Cardiac muscle cell (in vitro differentiated cells and primary cell): ENCODE measurements around the gene KCNMA1. TPM values are rescaled to one million over a fixed set of nuclear protein-coding genes. Genes with fewer than 3 reads are reported as not detected.

Experiments used
- DNase-seq, 2 donors: peaks; one replicate each; pipeline versions ENCODE4 v3.0.0 to v3.0.0-alpha.2; 2010 to 2017; ENCODE audit warnings: low read depth in 1 of 2, low spot score in 1 of 2
- H3K27ac ChIP-seq: fragments of 200-600 bp; sonication (generic); 2 replicates; pipeline ENCODE4 v1.5.1; 2016
- H3K27me3 ChIP-seq: fragments of 200-600 bp; sonication (generic); 2 replicates; pipeline ENCODE4 v1.6.0; 2016; ENCODE audit warnings: control low read depth
- H3K36me3 ChIP-seq: fragments of 200-600 bp; sonication (generic); 2 replicates; pipeline ENCODE4 v1.5.1; 2016; ENCODE audit warnings: control low read depth
- H3K4me1 ChIP-seq: fragments of 200-600 bp; sonication (generic); 2 replicates; pipeline ENCODE4 v1.8.1; 2017; ENCODE audit warnings: low read depth, mild to moderate bottlenecking, mixed run types
- H3K4me3 ChIP-seq: fragments of 200-600 bp; sonication (generic); 2 replicates; pipeline ENCODE4 v1.5.1; 2016; ENCODE audit warnings: mild to moderate bottlenecking
- H3K9me3 ChIP-seq: fragments of 200-600 bp; sonication (generic); 2 replicates; pipeline ENCODE4 v1.5.1; 2017; ENCODE audit warnings: low read depth, mild to moderate bottlenecking, control low read depth
- polyA plus RNA-seq: library from polyadenylated mRNA; unstranded; fragments of >200 nt; fragmentation: Nextera tagmentation; extraction: Ambion mirVana; gene quantifications from 2 replicates; pipeline ENCODE4 v1.2.1, GENCODE V29; 2016
- total RNA-seq: library from RNA; depleted of rRNA; stranded (reverse); fragments of >200 nt; gene quantifications from 2 replicates; pipeline ENCODE4 v1.2.3, GENCODE V29; 2016
- TF ChIP-seq, protein P1 (sequence below): IDR thresholded peaks from 2 replicates; pipeline ENCODE4 v1.5.1; 2012; ENCODE audit warnings: low read depth, mild to moderate bottlenecking, low read length

Gene KCNMA1
- total and polyA plus RNA-seq, 2 experiments from 2014 or later = 1.8 to 1.9 TPM

DNA sequence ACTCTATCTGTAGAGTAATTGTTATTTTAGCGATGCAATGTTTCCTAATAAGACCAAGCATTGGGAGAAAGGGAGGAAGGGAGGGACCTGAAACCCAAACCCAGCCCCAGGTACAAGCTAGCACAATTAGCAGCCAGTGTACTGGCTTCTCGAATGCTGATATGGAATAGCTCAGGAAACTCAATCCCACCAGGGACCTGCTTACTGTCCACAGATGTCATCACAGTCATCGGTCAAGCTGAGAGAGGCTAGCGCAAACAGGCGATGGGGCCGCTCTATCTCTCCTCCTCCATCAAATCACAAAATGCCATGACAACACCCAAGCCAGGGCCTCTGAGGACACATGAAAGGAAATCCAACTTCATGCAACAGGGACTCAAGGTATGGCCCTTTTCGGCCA is 192.1 kb downstream of the KCNMA1 start:
- Histone ChIP-seq H3K4me3 (no peak overlapping the region), H3K4me1 (peaks cover 16% of the 10 kb centered on the region), H3K9me3 (no peaks in the 10 kb centered on the region), H3K36me3 (no peaks in the 10 kb centered on the region), H3K27me3 (no peaks in the 10 kb centered on the region), H3K27ac (peak overlapping the region; percentile 47)
- DNase-seq = peak in 1 of 2 donors; percentile 52
- TF ChIP-seq, protein P1, sequence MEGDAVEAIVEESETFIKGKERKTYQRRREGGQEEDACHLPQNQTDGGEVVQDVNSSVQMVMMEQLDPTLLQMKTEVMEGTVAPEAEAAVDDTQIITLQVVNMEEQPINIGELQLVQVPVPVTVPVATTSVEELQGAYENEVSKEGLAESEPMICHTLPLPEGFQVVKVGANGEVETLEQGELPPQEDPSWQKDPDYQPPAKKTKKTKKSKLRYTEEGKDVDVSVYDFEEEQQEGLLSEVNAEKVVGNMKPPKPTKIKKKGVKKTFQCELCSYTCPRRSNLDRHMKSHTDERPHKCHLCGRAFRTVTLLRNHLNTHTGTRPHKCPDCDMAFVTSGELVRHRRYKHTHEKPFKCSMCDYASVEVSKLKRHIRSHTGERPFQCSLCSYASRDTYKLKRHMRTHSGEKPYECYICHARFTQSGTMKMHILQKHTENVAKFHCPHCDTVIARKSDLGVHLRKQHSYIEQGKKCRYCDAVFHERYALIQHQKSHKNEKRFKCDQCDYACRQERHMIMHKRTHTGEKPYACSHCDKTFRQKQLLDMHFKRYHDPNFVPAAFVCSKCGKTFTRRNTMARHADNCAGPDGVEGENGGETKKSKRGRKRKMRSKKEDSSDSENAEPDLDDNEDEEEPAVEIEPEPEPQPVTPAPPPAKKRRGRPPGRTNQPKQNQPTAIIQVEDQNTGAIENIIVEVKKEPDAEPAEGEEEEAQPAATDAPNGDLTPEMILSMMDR = no peak

GRCh38 chr10:77444041-77444440 is 193.6 kb downstream of the KCNMA1 start:
- Histone ChIP-seq H3K27me3 (no peaks in the 10 kb centered on the region), H3K36me3 (no peaks in the 10 kb centered on the region), H3K4me1 (peaks cover 16% of the 10 kb centered on the region), H3K4me3 (no peak overlapping the region), H3K27ac (no peak overlapping the region), H3K9me3 (no peaks in the 10 kb centered on the region)
- TF ChIP-seq, protein P1 = no peak
- no peak for DNase-seq

DNA sequence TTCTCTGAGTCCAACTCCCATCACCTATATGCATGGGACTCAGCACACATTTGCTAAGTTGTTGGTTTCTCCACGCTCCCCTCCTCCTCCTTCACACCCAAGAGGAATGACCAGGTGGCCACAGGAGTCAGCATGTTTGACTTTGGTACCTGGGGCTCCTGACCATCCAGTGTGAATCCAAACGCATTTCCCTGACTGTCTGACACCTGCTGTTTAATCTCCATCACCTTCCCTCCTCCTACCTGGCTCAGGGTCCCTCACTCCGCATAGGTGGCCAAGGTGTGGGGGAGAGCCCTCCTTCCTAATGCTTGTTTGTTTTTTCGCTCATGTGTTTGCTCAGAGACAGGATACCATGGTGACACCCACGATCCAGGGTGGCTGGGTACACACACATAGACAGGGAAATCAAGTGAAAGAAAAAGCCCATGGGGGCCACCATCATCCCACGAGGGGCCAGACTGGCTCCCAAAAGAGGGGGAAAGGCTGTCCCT is 194.9 kb downstream of the KCNMA1 start:
- H3K27ac ChIP-seq = no peak overlapping the region
- no peaks in the 10 kb centered on the region for H3K36me3 ChIP-seq
- peaks cover 16% of the 10 kb centered on the region for H3K4me1 ChIP-seq
- H3K27me3 ChIP-seq = no peaks in the 10 kb centered on the region
- H3K4me3 ChIP-seq = no peak overlapping the region
- DNase-seq = no peak
- no peaks in the 10 kb centered on the region for H3K9me3 ChIP-seq
- TF ChIP-seq, protein P1 = no peak

DNA sequence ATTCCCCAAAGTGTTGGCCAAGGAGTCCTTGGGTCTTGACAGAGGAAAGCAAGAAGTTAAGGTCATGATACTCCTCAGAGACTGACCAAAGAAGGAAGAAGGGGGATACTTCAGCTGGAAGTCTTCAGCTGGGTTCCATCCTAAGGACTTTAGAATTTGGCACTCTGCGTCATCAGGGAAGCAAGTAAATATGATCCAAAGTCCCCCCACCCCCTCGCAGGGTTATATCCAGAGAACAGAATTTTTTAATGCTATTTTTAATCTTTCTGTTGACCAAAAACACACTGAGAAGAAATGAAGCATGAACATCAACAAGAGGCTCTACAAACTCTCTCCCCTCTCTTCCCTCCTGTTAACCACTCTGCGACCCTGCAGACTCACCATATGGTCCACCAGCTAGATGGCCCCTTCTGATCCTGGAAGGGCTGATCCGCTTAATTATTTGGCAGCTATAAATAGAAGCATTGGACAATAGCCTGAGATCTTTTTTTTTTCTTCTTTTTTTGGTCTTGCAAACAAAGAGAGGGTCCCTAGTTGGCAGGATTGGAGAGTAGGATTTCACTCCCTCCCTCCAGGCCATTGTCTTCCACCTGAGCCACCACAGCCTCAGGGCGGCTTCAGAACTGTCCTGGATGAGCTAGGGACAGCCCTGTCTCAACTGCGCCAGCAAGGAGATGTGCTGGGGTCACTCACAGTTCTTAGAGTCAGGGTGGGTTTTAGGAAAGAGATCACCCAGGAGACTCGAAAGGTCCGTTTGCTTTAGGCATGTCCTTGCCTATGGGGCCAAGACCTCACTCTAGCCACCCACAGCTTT is 196.0 kb downstream of the KCNMA1 start:
- Histone ChIP-seq H3K4me1 (peaks cover 16% of the 10 kb centered on the region), H3K9me3 (no peaks in the 10 kb centered on the region), H3K27ac (no peak overlapping the region), H3K27me3 (no peaks in the 10 kb centered on the region), H3K36me3 (no peaks in the 10 kb centered on the region), H3K4me3 (no peak overlapping the region)
- DNase-seq = no peak
- TF ChIP-seq, protein P1 = no peak

DNA sequence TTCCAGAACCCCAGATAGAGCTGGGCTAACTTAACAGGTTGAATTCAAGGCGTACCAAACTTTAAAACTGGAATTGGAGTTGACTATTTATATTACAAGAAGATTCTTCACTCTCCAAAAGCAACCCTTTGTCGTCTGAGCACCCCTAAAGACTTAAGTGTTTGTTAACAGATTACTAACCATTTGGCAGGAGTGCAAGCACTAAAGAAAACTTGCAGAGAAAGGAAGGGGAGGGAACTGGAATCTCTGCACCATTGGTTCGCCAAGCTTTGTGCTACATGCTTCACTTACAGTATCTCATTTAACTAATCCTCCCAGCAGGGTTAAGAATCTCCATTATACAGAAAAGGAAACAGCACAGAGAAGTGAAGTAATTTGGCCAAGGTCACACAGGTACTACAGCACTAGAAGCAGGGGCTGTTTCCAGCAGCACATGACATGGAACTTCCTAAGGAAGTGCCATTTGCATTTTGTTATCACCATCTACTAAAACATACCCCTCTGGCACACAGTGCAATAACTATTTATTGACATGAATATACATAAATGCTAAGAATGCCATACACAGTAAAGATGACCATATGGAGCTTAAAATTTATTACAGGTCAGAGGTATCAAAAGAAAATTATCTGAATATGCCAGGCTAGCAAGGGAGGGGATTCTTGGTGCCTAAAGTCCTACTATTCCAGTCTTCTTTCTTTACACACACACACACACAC is 201.2 kb downstream of the KCNMA1 start:
- DNase-seq = peak in 1 of 2 donors; percentile 10
- Histone ChIP-seq H3K36me3 (no peaks in the 10 kb centered on the region), H3K9me3 (no peaks in the 10 kb centered on the region), H3K27ac (no peak overlapping the region), H3K4me1 (no peaks in the 10 kb centered on the region), H3K27me3 (no peaks in the 10 kb centered on the region), H3K4me3 (no peak overlapping the region)
- TF ChIP-seq, protein P1 = no peak
